Testis (tissue), 3 donors: Measurements from ENCODE around the gene FLNB. TPM values are rescaled to one million over a fixed set of nuclear protein-coding genes. Genes with fewer than 3 reads are reported as not detected.

Source experiments
- DNase-seq: peaks from one replicate; pipeline ENCODE4 v3.0.0-alpha.2; 2019
- H3K27ac ChIP-seq, 2 donors: fragments of 200-600 bp; sonication (generic); one replicate each; pipeline ENCODE4 v1.5.1; 2019
- H3K27me3 ChIP-seq: fragments of 200-600 bp; sonication (generic); one replicate; pipeline ENCODE4 v1.5.1; 2019
- H3K36me3 ChIP-seq: fragments of 200-600 bp; sonication (generic); one replicate; pipeline ENCODE4 v1.5.1; 2017; ENCODE audit warnings: low read depth; ENCODE audit errors: missing control alignments
- H3K4me1 ChIP-seq: fragments of 200-600 bp; sonication (generic); one replicate; pipeline ENCODE4 v1.5.1; 2019
- H3K4me3 ChIP-seq, 2 donors: fragments of 200-600 bp; sonication (generic); one replicate each; pipeline ENCODE4 v1.5.1; 2017 to 2019
- H3K9me3 ChIP-seq: fragments of 200-600 bp; sonication (generic); one replicate; pipeline ENCODE4 v1.5.1; 2017
- CTCF ChIP-seq, 3 experiments: fragments of 450-650 bp in 2 of 3; fragments of 200-600 bp in 1 of 3; sonication (generic) in 1 of 3; IDR thresholded peaks; one replicate each; pipeline ENCODE4 v1.5.1; 2016 to 2019; ENCODE audit warnings: antibody characterized with exemption in 3 of 3, mild to moderate bottlenecking in 2 of 3, moderate library complexity in 1 of 3
- POLR2A ChIP-seq: fragments of 450-650 bp; IDR thresholded peaks from one replicate; pipeline ENCODE4 v1.6.1; 2017; ENCODE audit warnings: antibody characterized with exemption, mild to moderate bottlenecking, moderate library complexity
- WGBS, 2 donors: methylation state at CpG; one replicate each; pipeline ENCODE4 v1.1.5; 2018; 5-methylcytosine and 5-hydroxymethylcytosine counted together
- intact Hi-C: fragments of 100-400 bp; cut with DNase I; formaldehyde crosslinking; loops from one replicate; pipeline ENCODE4 v1.15.1; 2023; ENCODE audit warnings: low total_unique reads
- polyA plus RNA-seq: library from polyadenylated mRNA; stranded (reverse); fragments of 350-450 nt; fragmentation: Illumina TruSeq; extraction: RNeasy Lipid Tissue Mini Kit (QIAGEN cat#74804); gene quantifications from one replicate; pipeline ENCODE4 v1.2.3, GENCODE V29; 2014; ENCODE audit warnings: low read depth, low replicate concordance; ENCODE audit not compliant: insufficient read depth
- total RNA-seq, 2 donors: library from RNA; depleted of rRNA; stranded (reverse); fragments of >200 nt; gene quantifications; one replicate each; pipeline ENCODE4 v1.2.3, GENCODE V29; 2016

Gene FLNB
- total and polyA plus RNA-seq, 3 donors from 2014 or later = 105 to 199 (median 166) TPM

GRCh38 chr3:58094657-58095056, 86.4 kb downstream of the FLNB start:
- Histone ChIP-seq H3K4me1 (no peaks in the 10 kb centered on the region), H3K36me3 (no peaks in the 10 kb centered on the region), H3K27ac (no peak overlapping the region), H3K9me3 (no peaks in the 10 kb centered on the region), H3K27me3 (no peaks in the 10 kb centered on the region), H3K4me3 (no peak overlapping the region)
- intact Hi-C loops = no loop called here
- TF ChIP-seq POLR2A (no peak), CTCF (IDR thresholded peaks at IDR 0.05) (no peak)
- no peak for DNase-seq
- WGBS, 2 donors = 90 to 95% methylated on average over 7 to 8 of the region's 8 CpGs

- no peak overlapping the region for H3K4me3 ChIP-seq
- H3K4me1 ChIP-seq = no peaks in the 10 kb centered on the region
- DNase-seq = no peak
- no peak for TF ChIP-seq CTCF (IDR thresholded peaks at IDR 0.05)
- TF ChIP-seq POLR2A = no peak
- no peaks in the 10 kb centered on the region for H3K27me3 ChIP-seq
- no peaks in the 10 kb centered on the region for H3K9me3 ChIP-seq
- intact Hi-C loops = no loop called here
- H3K36me3 ChIP-seq = no peaks in the 10 kb centered on the region
- 81 to 88% methylated on average over 6 of the region's 6 CpGs for WGBS, 2 donors
- H3K27ac ChIP-seq = no peak overlapping the region
Observed at GRCh38 chr3:58095603-58096138, 87.4 kb downstream of the FLNB start.

DNA sequence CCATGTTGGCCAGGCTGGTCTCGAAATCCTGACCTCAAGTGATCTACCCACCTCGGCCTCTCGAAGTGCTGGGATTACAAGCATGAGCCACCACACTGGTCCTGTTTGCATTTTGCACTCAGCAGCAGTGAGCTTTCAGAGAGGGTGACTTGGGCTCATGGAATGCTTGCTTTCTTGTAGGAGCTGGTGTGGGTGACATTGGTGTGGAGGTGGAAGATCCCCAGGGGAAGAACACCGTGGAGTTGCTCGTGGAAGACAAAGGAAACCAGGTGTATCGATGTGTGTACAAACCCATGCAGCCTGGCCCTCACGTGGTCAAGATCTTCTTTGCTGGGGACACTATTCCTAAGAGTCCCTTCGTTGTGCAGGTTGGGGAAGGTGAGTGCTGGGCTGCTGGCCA, 90.3 kb downstream of the FLNB start:
- no peak overlapping the region for H3K27ac ChIP-seq
- no peak for DNase-seq
- no peaks in the 10 kb centered on the region for H3K27me3 ChIP-seq
- WGBS, 2 donors = 95 to 97% methylated on average over 8 of the region's 8 CpGs
- peaks cover 3% of the 10 kb centered on the region for H3K4me1 ChIP-seq
- H3K9me3 ChIP-seq = no peaks in the 10 kb centered on the region
- H3K36me3 ChIP-seq = no peaks in the 10 kb centered on the region
- intact Hi-C loops = no loop called here
- no peak for TF ChIP-seq CTCF (IDR thresholded peaks at IDR 0.05)
- TF ChIP-seq POLR2A = no peak
- H3K4me3 ChIP-seq = no peak overlapping the region

- no peak overlapping the region for H3K27ac ChIP-seq
- WGBS, 2 donors = 83 to 85% methylated on average over 2 of the region's 2 CpGs
- peaks cover 4% of the 10 kb centered on the region for H3K4me1 ChIP-seq
- H3K9me3 ChIP-seq = no peaks in the 10 kb centered on the region
- no peaks in the 10 kb centered on the region for H3K36me3 ChIP-seq
- no peak for DNase-seq
- H3K27me3 ChIP-seq = no peaks in the 10 kb centered on the region
- no peak for TF ChIP-seq CTCF (IDR thresholded peaks at IDR 0.05)
- no peak for TF ChIP-seq POLR2A
- H3K4me3 ChIP-seq = no peak overlapping the region
- intact Hi-C loops = no loop called here
Observed at GRCh38 chr3:58099865-58100264, 91.6 kb downstream of the FLNB start.
